DMS 273 (cell line): ENCODE data around the gene RIOK3.
"Not testable (repeated sequence)": the region's sequence is repeated elsewhere in the genome, so short reads cannot be mapped to it uniquely, and the experiment has no call there.

ENCODE experiments used
- DNase-seq: peaks from one replicate; lab custom pipeline; 2025; ENCODE audit not compliant: unreplicated experiment; lab: John Stamatoyannopoulos, UW

The RIOK3 gene

GRCh38 chr18:23450022-23450421, 3.1 kb upstream of the RIOK3 start:
- no peak for DNase-seq

GRCh38 chr18:23451011-23451410, 2.1 kb upstream of the RIOK3 start:
- DNase-seq = no peak

GRCh38 chr18:23451491-23451890, 1.6 kb upstream of the RIOK3 start:
- DNase-seq = no peak

- DNase-seq = no peak
These were observed 750 bp upstream of the RIOK3 start for GRCh38 chr18:23452347-23452727.

- DNase-seq = peak; percentile 75
These were observed 582 bp downstream of the RIOK3 start for GRCh38 chr18:23453680-23454058.

- no peak for DNase-seq
These were observed 3.7 kb downstream of the RIOK3 start for GRCh38 chr18:23456835-23457234.

GRCh38 chr18:23458830-23459529, 5.9 kb downstream of the RIOK3 start:
- DNase-seq = peak; percentile 74

GRCh38 chr18:23459530-23459921, 6.4 kb downstream of the RIOK3 start:
- DNase-seq = no peak

- DNase-seq = no peak
These were observed 7.5 kb downstream of the RIOK3 start for GRCh38 chr18:23460285-23461273.

GRCh38 chr18:23462876-23463275, 9.8 kb downstream of the RIOK3 start:
- DNase-seq = no peak

GRCh38 chr18:23468753-23469459, 15.8 kb downstream of the RIOK3 start:
- DNase-seq = no peak

- DNase-seq = no peak
These were observed 17.7 kb downstream of the RIOK3 start for GRCh38 chr18:23470620-23471387.

GRCh38 chr18:23471486-23471885, 18.4 kb downstream of the RIOK3 start:
- no peak for DNase-seq

- DNase-seq = no peak
These were observed 26.9 kb downstream of the RIOK3 start for GRCh38 chr18:23479829-23480505.

GRCh38 chr18:23484561-23485182, 31.6 kb downstream of the RIOK3 start:
- peak; percentile 97 for DNase-seq

- peak; percentile 39 for DNase-seq
These were observed 32.3 kb downstream of the RIOK3 start for GRCh38 chr18:23485386-23485785.

- peak; percentile 65 for DNase-seq
These were observed 34.9 kb downstream of the RIOK3 start for GRCh38 chr18:23487738-23488570.

GRCh38 chr18:23489586-23489985, 36.5 kb downstream of the RIOK3 start:
- DNase-seq = not testable (repeated sequence)

GRCh38 chr18:23493654-23494053, 40.6 kb downstream of the RIOK3 start:
- peak; percentile 29 for DNase-seq
